Measurements from ENCODE around the gene HNF1A.

The HNF1A gene

GRCh38 chr12:120999191-121000120 is 21.1 kb downstream of the HNF1A start:
- DNase-seq, result peak; percentile 45

GRCh38 chr12:121000530-121000929 is 22.2 kb downstream of the HNF1A start:
- H3K79me2 ChIP-seq (ENCODE audit: control insufficient read depth, insufficient read depth, low read length), result no peaks in the 10 kb centered on the region
- no CpG with 5 or more reads among the region's 11 CpGs for WGBS (ENCODE audit: extremely low coverage, insufficient coverage, low lambda C conversion rate)
- H2BK120ac ChIP-seq (ENCODE audit: low read depth, low read length), result no peak overlapping the region

More at GRCh38 chr12:120999191-121000120, 21.1 kb downstream of the HNF1A start:
- no peaks in the 10 kb centered on the region for H3K27me3 ChIP-seq (ENCODE audit: insufficient read depth, low read length, poor library complexity)
- H3K27ac ChIP-seq (ENCODE audit: low read depth, low read length), result no peak overlapping the region
- no peak overlapping the region for H3K4me3 ChIP-seq (ENCODE audit: low read length)
- no peak overlapping the region for H2BK15ac ChIP-seq (replicated peaks; ENCODE audit: low read depth)
- peak overlapping the region; percentile 34 for H3K56ac ChIP-seq (ENCODE audit: low read length)
- no peak overlapping the region for H4K8ac ChIP-seq (ENCODE audit: low read depth, low read length)
- WGBS (ENCODE audit: extremely low coverage, insufficient coverage, low lambda C conversion rate), result no CpG with 5 or more reads among the region's 23 CpGs
- H3K79me2 ChIP-seq (ENCODE audit: control insufficient read depth, insufficient read depth, low read length), result no peaks in the 10 kb centered on the region
- peaks cover 4% of the 10 kb centered on the region for H3K36me3 ChIP-seq (ENCODE audit: control insufficient read depth, insufficient read depth, low read length)
- H3K4me2 ChIP-seq (ENCODE audit: low read length), result no peak overlapping the region
- no peak overlapping the region for H2BK5ac ChIP-seq (ENCODE audit: low read length)
- no peaks in the 10 kb centered on the region for H3K4me1 ChIP-seq (ENCODE audit: control insufficient read depth, low read depth, low read length)
- no peak overlapping the region for H2AK5ac ChIP-seq (ENCODE audit: low read length)
- no peak overlapping the region for H3K23ac ChIP-seq (ENCODE audit: low read length)
- no peak overlapping the region for H3K9ac ChIP-seq (ENCODE audit: low read length)
- no peak overlapping the region for H3K18ac ChIP-seq (ENCODE audit: low read length)
- no peaks in the 10 kb centered on the region for H3K79me1 ChIP-seq (ENCODE audit: low read length)
- H2BK120ac ChIP-seq (ENCODE audit: low read depth, low read length), result no peak overlapping the region
- no peak overlapping the region for H3K4ac ChIP-seq (ENCODE audit: low read depth, low read length)
- H4K5ac ChIP-seq (ENCODE audit: low read length), result no peak overlapping the region

DNA sequence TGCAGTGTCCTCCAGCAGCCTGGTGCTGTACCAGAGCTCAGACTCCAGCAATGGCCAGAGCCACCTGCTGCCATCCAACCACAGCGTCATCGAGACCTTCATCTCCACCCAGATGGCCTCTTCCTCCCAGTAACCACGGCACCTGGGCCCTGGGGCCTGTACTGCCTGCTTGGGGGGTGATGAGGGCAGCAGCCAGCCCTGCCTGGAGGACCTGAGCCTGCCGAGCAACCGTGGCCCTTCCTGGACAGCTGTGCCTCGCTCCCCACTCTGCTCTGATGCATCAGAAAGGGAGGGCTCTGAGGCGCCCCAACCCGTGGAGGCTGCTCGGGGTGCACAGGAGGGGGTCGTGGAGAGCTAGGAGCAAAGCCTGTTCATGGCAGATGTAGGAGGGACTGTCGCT is 22.7 kb downstream of the HNF1A start:
- DNase-seq, result no peak
- WGBS (ENCODE audit: extremely low coverage, insufficient coverage, low lambda C conversion rate), result no CpG with 5 or more reads among the region's 11 CpGs
- H2AK5ac ChIP-seq (ENCODE audit: low read length), result no peak overlapping the region

More at GRCh38 chr12:121000530-121000929, 22.2 kb downstream of the HNF1A start:
- H3K27ac ChIP-seq (ENCODE audit: low read depth, low read length), result no peak overlapping the region
- no peak overlapping the region for H3K18ac ChIP-seq (ENCODE audit: low read length)
- no peaks in the 10 kb centered on the region for H3K4me1 ChIP-seq (ENCODE audit: control insufficient read depth, low read depth, low read length)
- no peak overlapping the region for H3K4me3 ChIP-seq (ENCODE audit: low read length)
- no peak overlapping the region for H4K5ac ChIP-seq (ENCODE audit: low read length)
- no peak overlapping the region for H2BK15ac ChIP-seq (replicated peaks; ENCODE audit: low read depth)
- no peak overlapping the region for H3K9ac ChIP-seq (ENCODE audit: low read length)
- H3K36me3 ChIP-seq (ENCODE audit: control insufficient read depth, insufficient read depth, low read length), result peaks cover 4% of the 10 kb centered on the region
- H3K4ac ChIP-seq (ENCODE audit: low read depth, low read length), result no peak overlapping the region
- H3K4me2 ChIP-seq (ENCODE audit: low read length), result no peak overlapping the region
- H2AK5ac ChIP-seq (ENCODE audit: low read length), result no peak overlapping the region
- H3K56ac ChIP-seq (ENCODE audit: low read length), result no peak overlapping the region
- no peak overlapping the region for H3K23ac ChIP-seq (ENCODE audit: low read length)
- DNase-seq, result no peak
- H3K27me3 ChIP-seq (ENCODE audit: insufficient read depth, low read length, poor library complexity), result no peaks in the 10 kb centered on the region
- no peak overlapping the region for H2BK5ac ChIP-seq (ENCODE audit: low read length)
- H4K8ac ChIP-seq (ENCODE audit: low read depth, low read length), result no peak overlapping the region
- H3K79me1 ChIP-seq (ENCODE audit: low read length), result no peaks in the 10 kb centered on the region

DNA sequence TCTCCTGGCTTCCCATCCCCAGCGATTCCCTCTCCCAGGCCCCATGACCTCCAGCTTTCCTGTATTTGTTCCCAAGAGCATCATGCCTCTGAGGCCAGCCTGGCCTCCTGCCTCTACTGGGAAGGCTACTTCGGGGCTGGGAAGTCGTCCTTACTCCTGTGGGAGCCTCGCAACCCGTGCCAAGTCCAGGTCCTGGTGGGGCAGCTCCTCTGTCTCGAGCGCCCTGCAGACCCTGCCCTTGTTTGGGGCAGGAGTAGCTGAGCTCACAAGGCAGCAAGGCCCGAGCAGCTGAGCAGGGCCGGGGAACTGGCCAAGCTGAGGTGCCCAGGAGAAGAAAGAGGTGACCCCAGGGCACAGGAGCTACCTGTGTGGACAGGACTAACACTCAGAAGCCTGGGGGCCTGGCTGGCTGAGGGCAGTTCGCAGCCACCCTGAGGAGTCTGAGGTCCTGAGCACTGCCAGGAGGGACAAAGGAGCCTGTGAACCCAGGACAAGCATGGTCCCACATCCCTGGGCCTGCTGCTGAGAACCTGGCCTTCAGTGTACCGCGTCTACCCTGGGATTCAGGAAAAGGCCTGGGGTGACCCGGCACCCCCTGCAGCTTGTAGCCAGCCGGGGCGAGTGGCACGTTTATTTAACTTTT is 23.6 kb downstream of the HNF1A start:
- DNase-seq, result no peak
- no peaks in the 10 kb centered on the region for H3K4me1 ChIP-seq (ENCODE audit: control insufficient read depth, low read depth, low read length)
- H3K79me1 ChIP-seq (ENCODE audit: low read length), result no peaks in the 10 kb centered on the region
- H4K8ac ChIP-seq (ENCODE audit: low read depth, low read length), result no peak overlapping the region
- H2BK120ac ChIP-seq (ENCODE audit: low read depth, low read length), result no peak overlapping the region
- H3K23ac ChIP-seq (ENCODE audit: low read length), result no peak overlapping the region
- no peak overlapping the region for H3K9ac ChIP-seq (ENCODE audit: low read length)
- no peak overlapping the region for H2BK5ac ChIP-seq (ENCODE audit: low read length)
- peaks cover 6% of the 10 kb centered on the region for H3K36me3 ChIP-seq (ENCODE audit: control insufficient read depth, insufficient read depth, low read length)
- no peak overlapping the region for H3K18ac ChIP-seq (ENCODE audit: low read length)
- no peak overlapping the region for H2AK5ac ChIP-seq (ENCODE audit: low read length)
- H3K27me3 ChIP-seq (ENCODE audit: insufficient read depth, low read length, poor library complexity), result no peaks in the 10 kb centered on the region
- no peak overlapping the region for H3K56ac ChIP-seq (ENCODE audit: low read length)
- no peak overlapping the region for H3K4me3 ChIP-seq (ENCODE audit: low read length)
- H3K79me2 ChIP-seq (ENCODE audit: control insufficient read depth, insufficient read depth, low read length), result no peaks in the 10 kb centered on the region
- no peak overlapping the region for H2BK15ac ChIP-seq (replicated peaks; ENCODE audit: low read depth)
- H3K4ac ChIP-seq (ENCODE audit: low read depth, low read length), result no peak overlapping the region
- no peak overlapping the region for H3K27ac ChIP-seq (ENCODE audit: low read depth, low read length)
- no CpG with 5 or more reads among the region's 16 CpGs for WGBS (ENCODE audit: extremely low coverage, insufficient coverage, low lambda C conversion rate)
- H4K5ac ChIP-seq (ENCODE audit: low read length), result no peak overlapping the region
- H3K4me2 ChIP-seq (ENCODE audit: low read length), result no peak overlapping the region

More for the DNA sequence above, 22.7 kb downstream of the HNF1A start:
- H3K79me1 ChIP-seq (ENCODE audit: low read length), result no peaks in the 10 kb centered on the region
- no peaks in the 10 kb centered on the region for H3K79me2 ChIP-seq (ENCODE audit: control insufficient read depth, insufficient read depth, low read length)
- H3K18ac ChIP-seq (ENCODE audit: low read length), result no peak overlapping the region
- H3K27me3 ChIP-seq (ENCODE audit: insufficient read depth, low read length, poor library complexity), result no peaks in the 10 kb centered on the region
- no peak overlapping the region for H3K56ac ChIP-seq (ENCODE audit: low read length)
- no peak overlapping the region for H4K8ac ChIP-seq (ENCODE audit: low read depth, low read length)
- H3K23ac ChIP-seq (ENCODE audit: low read length), result no peak overlapping the region
- no peak overlapping the region for H4K5ac ChIP-seq (ENCODE audit: low read length)
- no peak overlapping the region for H2BK5ac ChIP-seq (ENCODE audit: low read length)
- peaks cover 4% of the 10 kb centered on the region for H3K36me3 ChIP-seq (ENCODE audit: control insufficient read depth, insufficient read depth, low read length)
- no peak overlapping the region for H3K4ac ChIP-seq (ENCODE audit: low read depth, low read length)
- H3K4me3 ChIP-seq (ENCODE audit: low read length), result no peak overlapping the region
- no peaks in the 10 kb centered on the region for H3K4me1 ChIP-seq (ENCODE audit: control insufficient read depth, low read depth, low read length)
- no peak overlapping the region for H2BK15ac ChIP-seq (replicated peaks; ENCODE audit: low read depth)
- H3K27ac ChIP-seq (ENCODE audit: low read depth, low read length), result no peak overlapping the region
- no peak overlapping the region for H3K4me2 ChIP-seq (ENCODE audit: low read length)
- H3K9ac ChIP-seq (ENCODE audit: low read length), result no peak overlapping the region
- no peak overlapping the region for H2BK120ac ChIP-seq (ENCODE audit: low read depth, low read length)

DNA sequence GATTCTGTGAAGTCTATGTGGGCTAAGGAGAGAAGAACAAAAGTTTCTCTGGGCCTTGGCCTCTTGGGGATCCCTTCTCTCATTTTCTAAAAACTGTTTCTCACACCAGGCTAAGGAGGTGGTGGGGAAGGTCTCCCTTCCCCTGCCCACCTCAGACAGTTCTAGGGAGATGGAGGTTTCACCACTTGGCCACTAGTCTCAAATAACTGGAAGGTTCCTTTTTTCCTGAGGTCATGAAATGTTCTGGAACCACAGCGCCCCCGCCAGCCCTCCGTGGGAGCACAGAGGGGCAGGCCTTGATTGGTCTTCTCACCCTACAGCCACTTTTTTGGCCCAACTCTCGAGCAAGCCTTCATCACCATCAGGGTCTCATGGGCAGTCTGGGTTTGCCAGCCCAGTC is 25.3 kb downstream of the HNF1A start:
- Histone ChIP-seq H3K79me2 (ENCODE audit: control insufficient read depth, insufficient read depth, low read length) (no peaks in the 10 kb centered on the region), H3K79me1 (ENCODE audit: low read length) (no peaks in the 10 kb centered on the region), H2BK120ac (ENCODE audit: low read depth, low read length) (no peak overlapping the region), H2BK15ac (replicated peaks; ENCODE audit: low read depth) (no peak overlapping the region), H3K18ac (ENCODE audit: low read length) (no peak overlapping the region), H3K4ac (ENCODE audit: low read depth, low read length) (no peak overlapping the region), H3K27ac (ENCODE audit: low read depth, low read length) (no peak overlapping the region), H3K56ac (ENCODE audit: low read length) (no peak overlapping the region), H4K8ac (ENCODE audit: low read depth, low read length) (no peak overlapping the region), H3K27me3 (ENCODE audit: insufficient read depth, low read length, poor library complexity) (no peaks in the 10 kb centered on the region), H3K4me2 (ENCODE audit: low read length) (no peak overlapping the region), H4K5ac (ENCODE audit: low read length) (no peak overlapping the region), H2AK5ac (ENCODE audit: low read length) (no peak overlapping the region), H3K9ac (ENCODE audit: low read length) (no peak overlapping the region), H3K36me3 (ENCODE audit: control insufficient read depth, insufficient read depth, low read length) (peaks cover 6% of the 10 kb centered on the region), H3K23ac (ENCODE audit: low read length) (no peak overlapping the region), H3K4me1 (ENCODE audit: control insufficient read depth, low read depth, low read length) (no peaks in the 10 kb centered on the region), H3K4me3 (ENCODE audit: low read length) (no peak overlapping the region), H2BK5ac (ENCODE audit: low read length) (no peak overlapping the region)
- no CpG with 5 or more reads among the region's 4 CpGs for WGBS (ENCODE audit: extremely low coverage, insufficient coverage, low lambda C conversion rate)
- DNase-seq, result peak; percentile 71
